Mammary epithelial cell (primary cell): ENCODE measurements around the gene MRPS33.

Experiments used
- EZH2 ChIP-seq: IDR thresholded peaks from 2 replicates; pipeline ENCODE4 v1.6.1; 2012; ENCODE audit warnings: low read length, inconsistent platforms, borderline replicate concordance
- TF ChIP-seq, protein P1 (sequence below), 2 donors: IDR thresholded peaks in 1 of 2; conservative IDR thresholded peaks in 1 of 2; 2 replicates each; pipeline ENCODE4 v1.5.1; 2011 to 2012; ENCODE audit warnings: inconsistent platforms in 2 of 2, low read length in 2 of 2, mild to moderate bottlenecking in 2 of 2, control low read depth in 1 of 2, low read depth in 1 of 2; ENCODE audit not compliant: insufficient read depth in 1 of 2; ENCODE audit errors: extremely low read depth in 1 of 2

GRCh38 chr7:140972876-140973829 is 41.6 kb downstream of the MRPS33 start:
- TF ChIP-seq, protein P1, sequence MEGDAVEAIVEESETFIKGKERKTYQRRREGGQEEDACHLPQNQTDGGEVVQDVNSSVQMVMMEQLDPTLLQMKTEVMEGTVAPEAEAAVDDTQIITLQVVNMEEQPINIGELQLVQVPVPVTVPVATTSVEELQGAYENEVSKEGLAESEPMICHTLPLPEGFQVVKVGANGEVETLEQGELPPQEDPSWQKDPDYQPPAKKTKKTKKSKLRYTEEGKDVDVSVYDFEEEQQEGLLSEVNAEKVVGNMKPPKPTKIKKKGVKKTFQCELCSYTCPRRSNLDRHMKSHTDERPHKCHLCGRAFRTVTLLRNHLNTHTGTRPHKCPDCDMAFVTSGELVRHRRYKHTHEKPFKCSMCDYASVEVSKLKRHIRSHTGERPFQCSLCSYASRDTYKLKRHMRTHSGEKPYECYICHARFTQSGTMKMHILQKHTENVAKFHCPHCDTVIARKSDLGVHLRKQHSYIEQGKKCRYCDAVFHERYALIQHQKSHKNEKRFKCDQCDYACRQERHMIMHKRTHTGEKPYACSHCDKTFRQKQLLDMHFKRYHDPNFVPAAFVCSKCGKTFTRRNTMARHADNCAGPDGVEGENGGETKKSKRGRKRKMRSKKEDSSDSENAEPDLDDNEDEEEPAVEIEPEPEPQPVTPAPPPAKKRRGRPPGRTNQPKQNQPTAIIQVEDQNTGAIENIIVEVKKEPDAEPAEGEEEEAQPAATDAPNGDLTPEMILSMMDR (conservative IDR thresholded peaks at IDR 0.05 in 1 of 2, IDR thresholded peaks at IDR 0.05 in 1 of 2; ENCODE audit: extremely low read depth in 1 of 2, insufficient read depth in 1 of 2, low read depth in 1 of 2, low read length in 2 of 2): no peak
- TF ChIP-seq EZH2: no peak
